K562 (cell line): ENCODE results near the gene RNF181. TPM values are rescaled to one million over a fixed set of nuclear protein-coding genes. Genes with fewer than 3 reads are reported as not detected.

Source experiments
- ARID2 ChIP-seq: fragments of 450-650 bp; IDR thresholded peaks from 2 replicates; pipeline ENCODE4 v1.6.1; 2017; ENCODE audit warnings: antibody characterized with exemption, mild to moderate bottlenecking
- ARNT ChIP-seq, 2 experiments: fragments of 450-650 bp; IDR thresholded peaks; 2 replicates each; pipeline ENCODE4 v1.6.1; 2016; ENCODE audit warnings: mild to moderate bottlenecking in 1 of 2
- ATF3 ChIP-seq, 2 experiments: fragments of 450-650 bp in 1 of 2; sonication (generic) in 1 of 2; formaldehyde crosslinking in 1 of 2; IDR thresholded peaks in 1 of 2; conservative IDR thresholded peaks in 1 of 2; 2 replicates each; pipeline versions ENCODE4 v1.6.1 to v1.8.1; 2016 to 2023; ENCODE audit warnings: mild to moderate bottlenecking in 2 of 2, moderate library complexity in 2 of 2, inconsistent platforms in 1 of 2, missing genetic modification reagents in 1 of 2
- ATF7 ChIP-seq: fragments of 450-650 bp; IDR thresholded peaks from 2 replicates; pipeline ENCODE4 v1.7.1; 2014; ENCODE audit warnings: mild to moderate bottlenecking, moderate library complexity
- C11orf30 ChIP-seq: fragments of 450-650 bp; IDR thresholded peaks from 2 replicates; pipeline ENCODE4 v1.6.1; 2016; ENCODE audit warnings: low read depth, mild to moderate bottlenecking
- CREM ChIP-seq: IDR thresholded peaks from 2 replicates; pipeline ENCODE4 v1.6.1; 2014; ENCODE audit warnings: antibody characterized with exemption, low read depth
- E2F6 ChIP-seq, 2 experiments: IDR thresholded peaks; 2 replicates each; pipeline ENCODE4 v1.6.1; 2011; ENCODE audit warnings: borderline replicate concordance in 1 of 2, control low read depth in 1 of 2, low read depth in 1 of 2, low read length in 1 of 2, mild to moderate bottlenecking in 1 of 2, mixed read lengths in 1 of 2, moderate library complexity in 1 of 2; ENCODE audit not compliant: insufficient read depth in 1 of 2, insufficient read length in 1 of 2, poor library complexity in 1 of 2, severe bottlenecking in 1 of 2; ENCODE audit errors: extremely low read depth in 1 of 2
- HDGF ChIP-seq: fragments of 450-650 bp; IDR thresholded peaks from 2 replicates; pipeline ENCODE4 v1.6.1; 2016
- HEY1 ChIP-seq: fragments of 250-450 bp; sonication (Bioruptor Pico); IDR thresholded peaks from 2 replicates; pipeline ENCODE4 v1.5.0; 2020; ENCODE audit warnings: mild to moderate bottlenecking, moderate library complexity, borderline replicate concordance
- MCM2 ChIP-seq: fragments of 450-650 bp; IDR thresholded peaks from 2 replicates; pipeline ENCODE4 v1.6.1; 2017; ENCODE audit warnings: low read depth, mild to moderate bottlenecking
- MLLT1 ChIP-seq, 2 experiments: fragments of 450-650 bp; IDR thresholded peaks; 2 replicates each; pipeline ENCODE4 v1.6.1; 2016
- STAG1 ChIP-seq: sonication (generic); formaldehyde crosslinking; IDR thresholded peaks from 2 replicates; pipeline ENCODE4 v1.5.0; 2020; ENCODE audit warnings: missing genetic modification reagents, borderline replicate concordance
- YY1 ChIP-seq, 3 experiments: IDR thresholded peaks; 2 replicates each; pipeline ENCODE4 v1.6.1; 2011; ENCODE audit warnings: low read length in 2 of 3, mild to moderate bottlenecking in 2 of 3, moderate library complexity in 2 of 3, borderline replicate concordance in 1 of 3, control low read depth in 1 of 3, low read depth in 1 of 3; ENCODE audit not compliant: insufficient read depth in 3 of 3, insufficient replicate concordance in 2 of 3, control insufficient read depth in 1 of 3, insufficient read length in 1 of 3; ENCODE audit errors: extremely low read depth in 1 of 3
- ZBTB7A ChIP-seq: IDR thresholded peaks from 2 replicates; pipeline ENCODE4 v1.6.1; 2011; ENCODE audit warnings: low read depth, mild to moderate bottlenecking, low read length, moderate library complexity, borderline replicate concordance; ENCODE audit not compliant: control insufficient read depth
- ZBTB9 ChIP-seq: fragments of 450-650 bp; formaldehyde crosslinking; IDR thresholded peaks from 2 replicates; pipeline ENCODE4 v1.4.0; 2020; ENCODE audit warnings: mild to moderate bottlenecking, moderate library complexity
- ZFP36 ChIP-seq: fragments of 150-350 bp; IDR thresholded peaks from 2 replicates; pipeline ENCODE4 v1.6.1; 2018; ENCODE audit warnings: low read length, low read depth; ENCODE audit not compliant: partially characterized antibody
- polyA plus RNA-seq, 8 experiments: library from polyadenylated mRNA; depleted of rRNA in 4 of 8; stranded (reverse) in 5 of 8; unstranded in 3 of 8; fragments of >200 nt; fragmentation: Nextera tagmentation in 2 of 8; fragmentation: Illumina TruSeq in 1 of 8; extraction: Ambion mirVana in 2 of 8; extraction: Trizol in 1 of 8; gene quantifications; 2 replicates each; pipeline versions ENCODE4 v1.2.1 to v1.2.3, GENCODE V29; 2011 to 2014; ENCODE audit warnings: inconsistent platforms in 1 of 8, missing spikeins in 1 of 8
- total RNA-seq, 7 experiments: library from RNA; depleted of rRNA in 6 of 7; stranded (reverse); fragments of >200 nt in 6 of 7; fragmentation: Illumina TruSeq in 2 of 7; extraction: Trizol in 2 of 7; gene quantifications; 2 replicates each; pipeline versions ENCODE4 v1.2.1 to v1.2.3, GENCODE V29; 2011 to 2021; ENCODE audit warnings: low replicate concordance in 1 of 7

RNF181 gene
- total and polyA plus RNA-seq, 9 of the 15 experiments (the other 6 are each of a cell fraction or from before 2014, with no cell fraction given): 139 to 492 (median 253) TPM

- TF ChIP-seq E2F6 (IDR thresholded peaks at IDR 0.05; ENCODE audit: borderline replicate concordance in 1 of 2, extremely low read depth in 1 of 2, insufficient read depth in 1 of 2, insufficient read length in 1 of 2, low read depth in 1 of 2, low read length in 1 of 2, poor library complexity in 1 of 2, severe bottlenecking in 1 of 2) (no peak), YY1 (IDR thresholded peaks at IDR 0.05; ENCODE audit: borderline replicate concordance in 1 of 3, control insufficient read depth in 1 of 3, extremely low read depth in 1 of 3, insufficient read depth in 3 of 3, insufficient read length in 1 of 3, insufficient replicate concordance in 2 of 3, low read depth in 1 of 3, low read length in 2 of 3) (no peak), ZBTB7A (no peak), STAG1 (CRISPR knock-in tag) (peak; percentile 37; the same call in 1 of the 2 replicates), HEY1 (CRISPR knock-in tag) (0 out of 2 replicates have a peak, but pooled peaks have one; percentile 60), CREM (0 out of 2 replicates have a peak, but pooled peaks have one; percentile 8), ZFP36 (no peak), ATF7 (peak; percentile 26; the same call in 1 of the 2 replicates), MLLT1 (IDR thresholded peaks at IDR 0.05) (0 out of 4 replicates have a peak, but pooled peaks of 1 of the 2 experiments have one; percentile 16), ATF3 (IDR thresholded peaks at IDR 0.05) (peak; percentile 31; the same call in 1 of the 2 replicates), ATF3 (CRISPR knock-in tag; conservative IDR thresholded peaks at IDR 0.05) (no peak), ZBTB9 (CRISPR knock-in tag) (0 out of 2 replicates have a peak, but pooled peaks have one; percentile 38), ARNT (IDR thresholded peaks at IDR 0.05) (peak in 1 of 2 experiments; percentile 50; a peak in 1 of 4 replicates), HDGF (peak; percentile 76), ARID2 (peak; percentile 88), C11orf30 (peak; percentile 69; the same call in 1 of the 2 replicates), MCM2 (no peak)
These were observed 43.6 kb upstream of the RNF181 start (continued) for GRCh38 chr2:85551698-85552678.
